OCI-LY7 (cell line): Measurements from ENCODE around the gene RAB3IL1. TPM values are rescaled to one million over a fixed set of nuclear protein-coding genes. Genes with fewer than 3 reads are reported as not detected.

ENCODE experiments used
- BruUV-seq: library from RNA; stranded (reverse); fragments of 400-500 nt; replicated peaks from 2 replicates; lab custom pipeline; 2021; lab: Mats Ljungman, UMichigan
- CTCF ChIA-PET: fragments of 300-600 bp; sonication (Branson Sonifier 250); formaldehyde crosslinking; loops from one replicate; lab custom pipeline; 2022; ENCODE audit warnings: antibody characterized with exemption; ENCODE audit not compliant: unreplicated experiment; lab: Charles Lee
- POLR2A ChIA-PET: fragments of 300-600 bp; sonication (Branson Sonifier 250); formaldehyde crosslinking; loops from one replicate; lab custom pipeline; 2022; ENCODE audit warnings: antibody characterized with exemption; lab: Charles Lee
- DNase-seq: peaks from one replicate; pipeline ENCODE4 v3.0.0-alpha.2; 2015; ENCODE audit warnings: low spot score
- H2AFZ ChIP-seq: fragments of 200-600 bp; sonication (generic), shearing (Covaris generic); 2 replicates; pipeline ENCODE4 v1.6.1; 2014; ENCODE audit warnings: mild to moderate bottlenecking, antibody characterized with exemption, low read length, moderate library complexity
- H3K27ac ChIP-seq: fragments of 200-600 bp; sonication (generic); 2 replicates; pipeline ENCODE4 v1.5.1; 2014; ENCODE audit warnings: mixed run types, low read depth, mild to moderate bottlenecking, moderate library complexity, low read length, inconsistent platforms; ENCODE audit not compliant: poor library complexity, severe bottlenecking
- H3K36me3 ChIP-seq: fragments of 200-600 bp; sonication (generic); 2 replicates; pipeline ENCODE4 v1.6.1; 2014; ENCODE audit warnings: mild to moderate bottlenecking, antibody characterized with exemption, low read length, moderate library complexity, mixed read lengths; ENCODE audit not compliant: insufficient read depth
- H3K4me1 ChIP-seq: fragments of 200-600 bp; sonication (generic); 2 replicates; pipeline ENCODE4 v1.5.1; 2014; ENCODE audit warnings: mild to moderate bottlenecking, low read length; ENCODE audit not compliant: insufficient read depth, poor library complexity, severe bottlenecking
- H3K4me2 ChIP-seq: fragments of 200-600 bp; sonication (generic); 2 replicates; pipeline ENCODE4 v1.6.1; 2014; ENCODE audit warnings: mild to moderate bottlenecking, low read length
- H3K4me3 ChIP-seq: fragments of 200-600 bp; sonication (generic); 2 replicates; pipeline ENCODE4 v1.5.1; 2014; ENCODE audit warnings: mild to moderate bottlenecking, low read depth, low read length; ENCODE audit not compliant: poor library complexity, severe bottlenecking
- H3K79me2 ChIP-seq: fragments of 200-600 bp; sonication (generic); 2 replicates; pipeline ENCODE4 v1.6.1; 2016; ENCODE audit warnings: low read depth, mild to moderate bottlenecking, low read length, moderate library complexity, mixed read lengths; ENCODE audit not compliant: insufficient read depth
- H3K9me2 ChIP-seq: fragments of 200-600 bp; sonication (generic); 2 replicates; pipeline ENCODE4 v1.6.1; 2016; ENCODE audit warnings: mild to moderate bottlenecking, low read length, mixed read lengths; ENCODE audit not compliant: insufficient read depth
- H3K9me3 ChIP-seq: fragments of 200-600 bp; sonication (generic); 2 replicates; pipeline ENCODE4 v1.6.1; 2014; ENCODE audit warnings: mild to moderate bottlenecking, mixed run types, low read length, mixed read lengths
- H4K20me1 ChIP-seq: fragments of 200-600 bp; sonication (generic); 2 replicates; pipeline ENCODE4 v1.6.1; 2014; ENCODE audit warnings: mild to moderate bottlenecking, antibody characterized with exemption, low read length, moderate library complexity, mixed read lengths; ENCODE audit not compliant: insufficient read depth
- CTCF ChIP-seq: fragments of 200-600 bp; sonication (generic); conservative IDR thresholded peaks from 2 replicates; pipeline ENCODE4 v1.5.1; 2014; ENCODE audit warnings: mild to moderate bottlenecking, antibody characterized with exemption, low read length, moderate library complexity, mixed read lengths
- EZH2phosphoT487 ChIP-seq: fragments of 200-600 bp; sonication (generic); IDR thresholded peaks from 2 replicates; pipeline ENCODE4 v1.6.1; 2018; ENCODE audit warnings: low read depth, borderline replicate concordance, mild to moderate bottlenecking, mixed run types, antibody characterized with exemption, low read length, moderate library complexity, mixed read lengths
- intact Hi-C: fragments of 100-400 bp; cut with micrococcal nuclease; formaldehyde crosslinking; loops from one replicate; pipeline ENCODE4 v1.10.0; 2022; ENCODE audit not compliant: unreplicated experiment
- total RNA-seq, 2 experiments: library from RNA; depleted of rRNA in 1 of 2; stranded (reverse); fragments of >200 nt in 1 of 2; shearing (Covaris generic) in 1 of 2; gene quantifications; 2 replicates each; pipeline ENCODE4 v1.2.3, GENCODE V29; 2014 to 2022

RAB3IL1 gene
- total RNA-seq, 2 experiments from 2014 or later, result not detected

GRCh38 chr11:61888590-61888989, 28.8 kb downstream of the RAB3IL1 start:
- no peaks in the 10 kb centered on the region; the same call in 1 of the 2 replicates for H3K36me3 ChIP-seq
- ChIA-PET CTCF (no interaction called here), POLR2A (no interaction called here)
- intact Hi-C loops, result no loop called here
- H3K27ac ChIP-seq, result no peak overlapping the region
- TF ChIP-seq CTCF, result no peak
- TF ChIP-seq EZH2phosphoT487, result no peak
- no peaks in the 10 kb centered on the region for H3K9me2 ChIP-seq
- H3K4me2 ChIP-seq, result no peak overlapping the region
- H4K20me1 ChIP-seq, result no peaks in the 10 kb centered on the region
- peaks cover 45% of the 10 kb centered on the region for H3K4me1 ChIP-seq
- H3K9me3 ChIP-seq, result no peaks in the 10 kb centered on the region
- BruUV-seq, result no TSS peak
- DNase-seq, result no peak
- no peak overlapping the region for H2AFZ ChIP-seq
- H3K79me2 ChIP-seq, result no peaks in the 10 kb centered on the region
- H3K4me3 ChIP-seq, result no peak overlapping the region

- TF ChIP-seq EZH2phosphoT487 (no peak), CTCF (no peak)
- Histone ChIP-seq H3K79me2 (no peaks in the 10 kb centered on the region), H3K4me2 (no peak overlapping the region), H3K27ac (no peak overlapping the region), H3K4me1 (peaks cover 50% of the 10 kb centered on the region), H4K20me1 (no peaks in the 10 kb centered on the region), H3K9me2 (no peaks in the 10 kb centered on the region), H3K9me3 (no peaks in the 10 kb centered on the region), H3K36me3 (no peaks in the 10 kb centered on the region; the same call in 1 of the 2 replicates), H2AFZ (no peak overlapping the region), H3K4me3 (no peak overlapping the region)
- DNase-seq, result no peak
- ChIA-PET POLR2A (no interaction called here), CTCF (no interaction called here)
- no TSS peak for BruUV-seq
- intact Hi-C loops, result no loop called here
These were observed 29.4 kb downstream of the RAB3IL1 start for GRCh38 chr11:61887839-61888494.

- Histone ChIP-seq H3K27ac (no peak overlapping the region), H3K79me2 (no peaks in the 10 kb centered on the region; the same call in 1 of the 2 replicates), H3K36me3 (no peaks in the 10 kb centered on the region; the same call in 1 of the 2 replicates), H2AFZ (no peak overlapping the region), H3K4me3 (no peak overlapping the region), H3K9me2 (no peaks in the 10 kb centered on the region), H3K4me2 (no peak overlapping the region), H3K4me1 (peaks cover 51% of the 10 kb centered on the region), H3K9me3 (no peaks in the 10 kb centered on the region), H4K20me1 (no peaks in the 10 kb centered on the region)
- intact Hi-C loops, result no loop called here
- no TSS peak for BruUV-seq
- DNase-seq, result no peak
- TF ChIP-seq CTCF (no peak), EZH2phosphoT487 (no peak)
- CTCF ChIA-PET, result no interaction called here
- POLR2A ChIA-PET, result no interaction called here
These were observed 30.7 kb downstream of the RAB3IL1 start for GRCh38 chr11:61886643-61887042.
